OCI-LY7 (cell line): Measurements from ENCODE around the gene ZNF700. TPM values are rescaled to one million over a fixed set of nuclear protein-coding genes. Genes with fewer than 3 reads are reported as not detected.
A peak's percentile ranks its signal among the peaks of the same experiment; 100 is the strongest.

Experiments
- BruUV-seq: library from RNA; stranded (reverse); fragments of 400-500 nt; replicated peaks from 2 replicates; lab custom pipeline; 2021; lab: Mats Ljungman, UMichigan
- CTCF ChIA-PET: fragments of 300-600 bp; sonication (Branson Sonifier 250); formaldehyde crosslinking; loops from one replicate; lab custom pipeline; 2022; ENCODE audit warnings: antibody characterized with exemption; ENCODE audit not compliant: unreplicated experiment; lab: Charles Lee
- POLR2A ChIA-PET: fragments of 300-600 bp; sonication (Branson Sonifier 250); formaldehyde crosslinking; loops from one replicate; lab custom pipeline; 2022; ENCODE audit warnings: antibody characterized with exemption; lab: Charles Lee
- DNase-seq: peaks from one replicate; pipeline ENCODE4 v3.0.0-alpha.2; 2015; ENCODE audit warnings: low spot score
- H2AFZ ChIP-seq: fragments of 200-600 bp; sonication (generic), shearing (Covaris generic); 2 replicates; pipeline ENCODE4 v1.6.1; 2014; ENCODE audit warnings: mild to moderate bottlenecking, antibody characterized with exemption, low read length, moderate library complexity
- H3K27ac ChIP-seq: fragments of 200-600 bp; sonication (generic); 2 replicates; pipeline ENCODE4 v1.5.1; 2014; ENCODE audit warnings: mixed run types, low read depth, mild to moderate bottlenecking, moderate library complexity, low read length, inconsistent platforms; ENCODE audit not compliant: poor library complexity, severe bottlenecking
- H3K36me3 ChIP-seq: fragments of 200-600 bp; sonication (generic); 2 replicates; pipeline ENCODE4 v1.6.1; 2014; ENCODE audit warnings: mild to moderate bottlenecking, antibody characterized with exemption, low read length, moderate library complexity, mixed read lengths; ENCODE audit not compliant: insufficient read depth
- H3K4me1 ChIP-seq: fragments of 200-600 bp; sonication (generic); 2 replicates; pipeline ENCODE4 v1.5.1; 2014; ENCODE audit warnings: mild to moderate bottlenecking, low read length; ENCODE audit not compliant: insufficient read depth, poor library complexity, severe bottlenecking
- H3K4me2 ChIP-seq: fragments of 200-600 bp; sonication (generic); 2 replicates; pipeline ENCODE4 v1.6.1; 2014; ENCODE audit warnings: mild to moderate bottlenecking, low read length
- H3K4me3 ChIP-seq: fragments of 200-600 bp; sonication (generic); 2 replicates; pipeline ENCODE4 v1.5.1; 2014; ENCODE audit warnings: mild to moderate bottlenecking, low read depth, low read length; ENCODE audit not compliant: poor library complexity, severe bottlenecking
- H3K79me2 ChIP-seq: fragments of 200-600 bp; sonication (generic); 2 replicates; pipeline ENCODE4 v1.6.1; 2016; ENCODE audit warnings: low read depth, mild to moderate bottlenecking, low read length, moderate library complexity, mixed read lengths; ENCODE audit not compliant: insufficient read depth
- H3K9me2 ChIP-seq: fragments of 200-600 bp; sonication (generic); 2 replicates; pipeline ENCODE4 v1.6.1; 2016; ENCODE audit warnings: mild to moderate bottlenecking, low read length, mixed read lengths; ENCODE audit not compliant: insufficient read depth
- H3K9me3 ChIP-seq: fragments of 200-600 bp; sonication (generic); 2 replicates; pipeline ENCODE4 v1.6.1; 2014; ENCODE audit warnings: mild to moderate bottlenecking, mixed run types, low read length, mixed read lengths
- H4K20me1 ChIP-seq: fragments of 200-600 bp; sonication (generic); 2 replicates; pipeline ENCODE4 v1.6.1; 2014; ENCODE audit warnings: mild to moderate bottlenecking, antibody characterized with exemption, low read length, moderate library complexity, mixed read lengths; ENCODE audit not compliant: insufficient read depth
- EZH2phosphoT487 ChIP-seq: fragments of 200-600 bp; sonication (generic); IDR thresholded peaks from 2 replicates; pipeline ENCODE4 v1.6.1; 2018; ENCODE audit warnings: low read depth, borderline replicate concordance, mild to moderate bottlenecking, mixed run types, antibody characterized with exemption, low read length, moderate library complexity, mixed read lengths
- intact Hi-C: fragments of 100-400 bp; cut with micrococcal nuclease; formaldehyde crosslinking; loops from one replicate; pipeline ENCODE4 v1.10.0; 2022; ENCODE audit not compliant: unreplicated experiment
- total RNA-seq, 2 experiments: library from RNA; depleted of rRNA in 1 of 2; stranded (reverse); fragments of >200 nt in 1 of 2; shearing (Covaris generic) in 1 of 2; gene quantifications; 2 replicates each; pipeline ENCODE4 v1.2.3, GENCODE V29; 2014 to 2022
- TF ChIP-seq, protein P1 (sequence below): fragments of 200-600 bp; sonication (generic); conservative IDR thresholded peaks from 2 replicates; pipeline ENCODE4 v1.5.1; 2014; ENCODE audit warnings: mild to moderate bottlenecking, antibody characterized with exemption, low read length, moderate library complexity, mixed read lengths

Gene ZNF700
- total RNA-seq, 2 experiments from 2014 or later = 18.2 to 28.2 TPM

DNA sequence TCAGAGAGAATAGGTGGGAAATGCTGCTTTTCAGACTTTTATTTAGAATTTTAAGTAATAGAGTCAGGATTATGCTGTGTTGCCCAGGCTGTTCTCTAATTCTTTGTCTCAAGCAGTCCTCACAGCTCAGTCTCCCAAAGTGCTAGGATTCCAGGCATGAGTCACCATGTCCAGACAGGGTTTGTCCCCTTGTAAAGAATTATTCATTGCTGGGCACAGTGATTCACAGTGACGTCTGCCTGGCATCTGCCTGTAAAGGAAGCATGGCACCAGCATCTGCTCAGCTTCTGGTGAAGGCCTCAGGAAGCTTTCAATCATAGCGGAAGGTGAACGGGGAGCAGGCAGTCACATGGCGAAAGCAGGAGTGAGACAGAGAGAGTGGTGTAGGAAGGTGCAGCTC, 57.6 kb downstream of the ZNF700 start:
- no peaks in the 10 kb centered on the region for H3K9me2 ChIP-seq
- ChIA-PET CTCF (no interaction called here), POLR2A (interaction anchor here (0.6 kb wide), 1 partner anchor 1677 kb away, joined by 6 read pairs; no protein-coding TSS in a partner anchor)
- H3K4me1 ChIP-seq = peaks cover 50% of the 10 kb centered on the region
- H3K36me3 ChIP-seq = peaks cover 42% of the 10 kb centered on the region
- no peak for TF ChIP-seq EZH2phosphoT487
- TF ChIP-seq, protein P1, sequence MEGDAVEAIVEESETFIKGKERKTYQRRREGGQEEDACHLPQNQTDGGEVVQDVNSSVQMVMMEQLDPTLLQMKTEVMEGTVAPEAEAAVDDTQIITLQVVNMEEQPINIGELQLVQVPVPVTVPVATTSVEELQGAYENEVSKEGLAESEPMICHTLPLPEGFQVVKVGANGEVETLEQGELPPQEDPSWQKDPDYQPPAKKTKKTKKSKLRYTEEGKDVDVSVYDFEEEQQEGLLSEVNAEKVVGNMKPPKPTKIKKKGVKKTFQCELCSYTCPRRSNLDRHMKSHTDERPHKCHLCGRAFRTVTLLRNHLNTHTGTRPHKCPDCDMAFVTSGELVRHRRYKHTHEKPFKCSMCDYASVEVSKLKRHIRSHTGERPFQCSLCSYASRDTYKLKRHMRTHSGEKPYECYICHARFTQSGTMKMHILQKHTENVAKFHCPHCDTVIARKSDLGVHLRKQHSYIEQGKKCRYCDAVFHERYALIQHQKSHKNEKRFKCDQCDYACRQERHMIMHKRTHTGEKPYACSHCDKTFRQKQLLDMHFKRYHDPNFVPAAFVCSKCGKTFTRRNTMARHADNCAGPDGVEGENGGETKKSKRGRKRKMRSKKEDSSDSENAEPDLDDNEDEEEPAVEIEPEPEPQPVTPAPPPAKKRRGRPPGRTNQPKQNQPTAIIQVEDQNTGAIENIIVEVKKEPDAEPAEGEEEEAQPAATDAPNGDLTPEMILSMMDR = no peak
- intact Hi-C loops = no loop called here
- no peaks in the 10 kb centered on the region for H4K20me1 ChIP-seq
- BruUV-seq = no TSS peak
- no peak overlapping the region for H3K4me3 ChIP-seq
- H3K27ac ChIP-seq = peak overlapping the region; percentile 89
- H3K4me2 ChIP-seq = peak overlapping the region; percentile 66; the same call in 1 of the 2 replicates
- H3K9me3 ChIP-seq = peaks cover 56% of the 10 kb centered on the region
- no peak for DNase-seq
- H2AFZ ChIP-seq = no peak overlapping the region
- H3K79me2 ChIP-seq = peaks cover under 1% of the 10 kb centered on the region; the same call in 1 of the 2 replicates

DNA sequence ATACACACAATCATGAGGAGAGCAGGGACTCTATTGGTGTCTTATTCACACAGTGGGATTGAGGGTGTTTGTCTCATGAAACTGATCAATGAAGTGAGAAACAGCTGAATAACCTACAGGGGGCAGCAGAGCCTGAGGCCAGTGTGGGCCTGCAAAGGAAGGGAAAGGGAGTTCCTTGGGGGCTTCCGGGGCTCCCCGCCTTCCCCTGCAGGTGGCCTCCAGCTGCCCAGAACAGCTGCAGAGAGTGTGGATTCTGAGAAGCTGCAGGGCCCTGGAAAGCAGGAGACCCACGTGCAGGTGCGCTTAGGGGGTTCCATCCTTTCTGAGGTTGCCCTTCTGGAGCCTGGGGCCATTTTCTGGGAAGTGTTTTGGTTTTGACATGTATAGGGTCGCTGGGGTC, 60.1 kb downstream of the ZNF700 start:
- Histone ChIP-seq H3K4me1 (peaks cover 54% of the 10 kb centered on the region), H3K27ac (peak overlapping the region; percentile 53), H3K36me3 (peaks cover 25% of the 10 kb centered on the region), H3K9me2 (no peaks in the 10 kb centered on the region), H4K20me1 (peaks cover 5% of the 10 kb centered on the region; the same call in 1 of the 2 replicates), H3K79me2 (peaks cover 21% of the 10 kb centered on the region), H3K4me2 (peak overlapping the region; percentile 55), H3K4me3 (peak overlapping the region; percentile 10), H2AFZ (no peak overlapping the region), H3K9me3 (peaks cover 32% of the 10 kb centered on the region)
- peak; percentile 88 for DNase-seq
- intact Hi-C loops = loop anchor here (5.0 kb wide), 1 partner anchor 172 kb away; the partner anchor contains the start of gene ZNF625
- CTCF ChIA-PET = interaction anchor here (0.6 to 0.7 kb wide), 2 partner anchors 18 to 20 kb away, joined by 4 to 7 read pairs; partner anchors contain the start of gene ZNF763
- POLR2A ChIA-PET = interaction anchor here (0.6 to 0.7 kb wide), 2 partner anchors 61 to 147 kb away, joined by 3 read pairs; no protein-coding TSS in a partner anchor
- TF ChIP-seq, protein P1 = peak; percentile 92
- no peak for TF ChIP-seq EZH2phosphoT487
- no TSS peak for BruUV-seq

- Histone ChIP-seq H3K9me3 (peaks cover 19% of the 10 kb centered on the region), H3K79me2 (peaks cover 39% of the 10 kb centered on the region), H3K9me2 (no peaks in the 10 kb centered on the region), H2AFZ (no peak overlapping the region; the same call in 1 of the 2 replicates), H3K36me3 (peaks cover 20% of the 10 kb centered on the region), H3K27ac (no peak overlapping the region), H3K4me3 (no peak overlapping the region), H4K20me1 (peaks cover 5% of the 10 kb centered on the region; the same call in 1 of the 2 replicates), H3K4me1 (peaks cover 48% of the 10 kb centered on the region), H3K4me2 (no peak overlapping the region)
- intact Hi-C loops = loop anchor here (5.0 kb wide), 1 partner anchor 171 kb away; the partner anchor contains the start of gene ZNF625
- TF ChIP-seq EZH2phosphoT487 = no peak
- TF ChIP-seq, protein P1 = no peak
- CTCF ChIA-PET = interaction anchor here (0.6 to 2.2 kb wide), 2 partner anchors 43 to 63 kb away, joined by 4 to 8 read pairs; no protein-coding TSS in a partner anchor
- DNase-seq = no peak
- no TSS peak for BruUV-seq
- POLR2A ChIA-PET = interaction anchor here (0.7 to 1.4 kb wide), 3 partner anchors 9 to 113 kb away, joined by 3 to 7 read pairs (median 4); partner anchors contain the start of gene ZNF700
Observed at GRCh38 chr19:11986754-11987153, 61.8 kb downstream of the ZNF700 start.
